A673 (cell line): ENCODE results near the gene PDE6B.
"Not testable (repeated sequence)": the region's sequence is repeated elsewhere in the genome, so short reads cannot be mapped to it uniquely, and the experiment has no call there.

Source experiments
- EZH2 ChIP-seq: fragments of 200-600 bp; sonication (generic); IDR thresholded peaks from 2 replicates; pipeline ENCODE4 v1.6.1; 2017; ENCODE audit warnings: borderline replicate concordance, low read depth, mild to moderate bottlenecking, mixed read lengths, antibody characterized with exemption, low read length; ENCODE audit not compliant: poor library complexity, severe bottlenecking
- TF ChIP-seq, protein P1 (sequence below): fragments of 300-800, 200-600 bp; sonication (generic); conservative IDR thresholded peaks from 2 replicates; pipeline ENCODE4 v1.5.1; 2017; ENCODE audit warnings: low read depth, mild to moderate bottlenecking, antibody characterized with exemption, low read length, moderate library complexity, mixed read lengths

GRCh38 chr4:706083-706633 lies 80.8 kb downstream of the PDE6B start:
- TF ChIP-seq, protein P1, sequence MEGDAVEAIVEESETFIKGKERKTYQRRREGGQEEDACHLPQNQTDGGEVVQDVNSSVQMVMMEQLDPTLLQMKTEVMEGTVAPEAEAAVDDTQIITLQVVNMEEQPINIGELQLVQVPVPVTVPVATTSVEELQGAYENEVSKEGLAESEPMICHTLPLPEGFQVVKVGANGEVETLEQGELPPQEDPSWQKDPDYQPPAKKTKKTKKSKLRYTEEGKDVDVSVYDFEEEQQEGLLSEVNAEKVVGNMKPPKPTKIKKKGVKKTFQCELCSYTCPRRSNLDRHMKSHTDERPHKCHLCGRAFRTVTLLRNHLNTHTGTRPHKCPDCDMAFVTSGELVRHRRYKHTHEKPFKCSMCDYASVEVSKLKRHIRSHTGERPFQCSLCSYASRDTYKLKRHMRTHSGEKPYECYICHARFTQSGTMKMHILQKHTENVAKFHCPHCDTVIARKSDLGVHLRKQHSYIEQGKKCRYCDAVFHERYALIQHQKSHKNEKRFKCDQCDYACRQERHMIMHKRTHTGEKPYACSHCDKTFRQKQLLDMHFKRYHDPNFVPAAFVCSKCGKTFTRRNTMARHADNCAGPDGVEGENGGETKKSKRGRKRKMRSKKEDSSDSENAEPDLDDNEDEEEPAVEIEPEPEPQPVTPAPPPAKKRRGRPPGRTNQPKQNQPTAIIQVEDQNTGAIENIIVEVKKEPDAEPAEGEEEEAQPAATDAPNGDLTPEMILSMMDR: not testable (repeated sequence)
- not testable (repeated sequence) for TF ChIP-seq EZH2
